ENCODE data around the gene DUSP22.

DNA sequence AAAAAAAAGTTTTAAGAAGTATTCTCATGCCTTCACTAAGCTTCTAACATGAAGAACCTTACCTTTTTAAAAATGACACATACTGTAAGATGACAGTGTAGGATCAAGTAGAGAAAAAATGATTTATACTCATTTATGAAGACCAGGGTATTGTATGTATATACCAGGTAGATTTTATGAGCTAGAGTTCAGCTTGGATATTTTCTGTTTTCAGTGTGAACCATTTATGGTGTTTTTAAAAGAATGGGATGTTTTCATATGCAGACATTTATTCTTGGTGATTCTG lies 24.4 kb downstream of the DUSP22 start:
- TF ChIP-seq CTCF (IDR thresholded peaks at IDR 0.05), result no peak
- TF ChIP-seq EZH2 (IDR thresholded peaks at IDR 0.05), result no peak
